GM12878 (cell line): ENCODE results near the gene RIPOR3. TPM values are rescaled to one million over a fixed set of nuclear protein-coding genes. Genes with fewer than 3 reads are reported as not detected.

Source experiments
- CREB1 ChIP-seq: IDR thresholded peaks from 2 replicates; pipeline ENCODE4 v1.6.1; 2012; ENCODE audit warnings: low read depth, mild to moderate bottlenecking, inconsistent platforms
- CREM ChIP-seq: IDR thresholded peaks from 2 replicates; pipeline ENCODE4 v1.6.1; 2014; ENCODE audit warnings: antibody characterized with exemption, low read depth
- CTCF ChIP-seq, 3 experiments: IDR thresholded peaks in 2 of 3; conservative IDR thresholded peaks in 1 of 3; 2 replicates each; pipeline ENCODE4 v1.5.1; 2011; ENCODE audit warnings: low read depth in 3 of 3, low read length in 3 of 3, mild to moderate bottlenecking in 3 of 3, control low read depth in 2 of 3, moderate library complexity in 2 of 3, inconsistent platforms in 1 of 3, mixed read lengths in 1 of 3; ENCODE audit not compliant: control insufficient read depth in 2 of 3, insufficient read depth in 1 of 3; ENCODE audit errors: extremely low read depth in 1 of 3
- ESRRA ChIP-seq: IDR thresholded peaks from 2 replicates; pipeline ENCODE4 v1.6.1; 2012; ENCODE audit warnings: mild to moderate bottlenecking, low read length, improper control_type of control experiment
- FOS ChIP-seq: IDR thresholded peaks from 3 replicates; pipeline ENCODE4 v1.6.1; 2011; ENCODE audit warnings: borderline replicate concordance; ENCODE audit not compliant: insufficient read length; ENCODE audit errors: extremely low read depth
- GABPA ChIP-seq: IDR thresholded peaks from 2 replicates; pipeline ENCODE4 v1.6.1; 2014; ENCODE audit warnings: antibody characterized with exemption, low read depth, mild to moderate bottlenecking, inconsistent platforms
- IKZF1 ChIP-seq: fragments of 450-650 bp; conservative IDR thresholded peaks from 2 replicates; pipeline ENCODE4 v1.6.1; 2017; ENCODE audit warnings: antibody characterized with exemption, mild to moderate bottlenecking
- MAX ChIP-seq: IDR thresholded peaks from 2 replicates; pipeline ENCODE4 v1.6.1; 2012; ENCODE audit warnings: low read depth, low read length, improper control_type of control experiment
- MEF2B ChIP-seq: fragments of 450-650 bp; IDR thresholded peaks from 2 replicates; pipeline ENCODE4 v1.6.1; 2018; ENCODE audit warnings: mild to moderate bottlenecking, moderate library complexity; ENCODE audit not compliant: partially characterized antibody, poor library complexity, severe bottlenecking
- RAD51 ChIP-seq: fragments of 450-650 bp; IDR thresholded peaks from 2 replicates; pipeline ENCODE4 v1.6.1; 2016; ENCODE audit warnings: moderate library complexity, mild to moderate bottlenecking, inconsistent platforms
- SMAD5 ChIP-seq: IDR thresholded peaks from 2 replicates; pipeline ENCODE4 v1.6.1; 2016; ENCODE audit warnings: antibody characterized with exemption, low read depth
- SMARCA5 ChIP-seq: fragments of 450-650 bp; IDR thresholded peaks from 2 replicates; pipeline ENCODE4 v1.6.1; 2017; ENCODE audit warnings: mild to moderate bottlenecking
- ZNF687 ChIP-seq: fragments of 450-650 bp; IDR thresholded peaks from 2 replicates; pipeline ENCODE4 v1.6.1; 2017; ENCODE audit warnings: mild to moderate bottlenecking, moderate library complexity
- ZSCAN29 ChIP-seq: fragments of 450-650 bp; IDR thresholded peaks from 2 replicates; pipeline ENCODE4 v1.6.1; 2017; ENCODE audit warnings: mild to moderate bottlenecking, moderate library complexity
- polyA plus RNA-seq, 11 experiments: library from polyadenylated mRNA; depleted of rRNA in 4 of 11; unstranded in 6 of 11; stranded (reverse) in 5 of 11; fragments of >200 nt; fragmentation: Nextera tagmentation in 4 of 11; fragmentation: Illumina TruSeq in 1 of 11; extraction: Ambion mirVana in 4 of 11; extraction: Trizol in 1 of 11; gene quantifications; 1 replicate in 1 of 11; 2 replicates in 10 of 11; pipeline versions ENCODE4 v1.2.1 to v1.2.3, GENCODE V29; 2011 to 2016; ENCODE audit warnings: inconsistent platforms in 2 of 11, missing spikeins in 2 of 11, low read depth in 1 of 11
- total RNA-seq, 4 experiments: library from RNA; depleted of rRNA in 3 of 4; stranded (reverse); fragments of >200 nt in 3 of 4; fragmentation: Illumina TruSeq in 1 of 4; extraction: Trizol in 1 of 4; gene quantifications; 2 replicates each; pipeline versions ENCODE4 v1.2.1 to v1.2.3, GENCODE V29; 2013 to 2021
- TF ChIP-seq, protein P1 (sequence below): fragments of 450-650 bp; IDR thresholded peaks from 2 replicates; pipeline ENCODE4 v1.6.1; 2016; ENCODE audit warnings: mild to moderate bottlenecking
- TF ChIP-seq, protein P2 (sequence below): fragments of 450-650 bp; IDR thresholded peaks from 2 replicates; pipeline ENCODE4 v1.6.1; 2017; ENCODE audit warnings: antibody characterized with exemption, mild to moderate bottlenecking, moderate library complexity
- TF ChIP-seq, protein P3 (sequence below): IDR thresholded peaks from 2 replicates; pipeline ENCODE4 v1.6.1; 2011; ENCODE audit warnings: mild to moderate bottlenecking, low read depth, low read length, moderate library complexity; ENCODE audit not compliant: insufficient replicate concordance

The RIPOR3 gene
- total and polyA plus RNA-seq, 10 of the 15 experiments (the other 5 are each of a cell fraction or from before 2014, with no cell fraction given), result 0.04 to 0.55 (median 0.12) TPM; not detected in 6

- TF ChIP-seq SMARCA5, result no peak
- no peak for TF ChIP-seq MAX
- no peak for TF ChIP-seq SMAD5
- no peak for TF ChIP-seq FOS
- peak; percentile 79 for TF ChIP-seq CREM
- no peak for TF ChIP-seq ZNF687
- TF ChIP-seq ZSCAN29, result no peak
- TF ChIP-seq, protein P1, sequence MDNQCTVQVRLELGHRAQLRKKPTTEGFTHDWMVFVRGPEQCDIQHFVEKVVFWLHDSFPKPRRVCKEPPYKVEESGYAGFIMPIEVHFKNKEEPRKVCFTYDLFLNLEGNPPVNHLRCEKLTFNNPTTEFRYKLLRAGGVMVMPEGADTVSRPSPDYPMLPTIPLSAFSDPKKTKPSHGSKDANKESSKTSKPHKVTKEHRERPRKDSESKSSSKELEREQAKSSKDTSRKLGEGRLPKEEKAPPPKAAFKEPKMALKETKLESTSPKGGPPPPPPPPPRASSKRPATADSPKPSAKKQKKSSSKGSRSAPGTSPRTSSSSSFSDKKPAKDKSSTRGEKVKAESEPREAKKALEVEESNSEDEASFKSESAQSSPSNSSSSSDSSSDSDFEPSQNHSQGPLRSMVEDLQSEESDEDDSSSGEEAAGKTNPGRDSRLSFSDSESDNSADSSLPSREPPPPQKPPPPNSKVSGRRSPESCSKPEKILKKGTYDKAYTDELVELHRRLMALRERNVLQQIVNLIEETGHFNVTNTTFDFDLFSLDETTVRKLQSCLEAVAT, result no peak
- peak; percentile 67 to 92 (median 87) for TF ChIP-seq CTCF (IDR thresholded peaks at IDR 0.05 in 2 of 3, conservative IDR thresholded peaks at IDR 0.05 in 1 of 3; ENCODE audit: control insufficient read depth in 2 of 3, extremely low read depth in 1 of 3, insufficient read depth in 1 of 3, low read depth in 3 of 3, low read length in 3 of 3)
- TF ChIP-seq, protein P2, sequence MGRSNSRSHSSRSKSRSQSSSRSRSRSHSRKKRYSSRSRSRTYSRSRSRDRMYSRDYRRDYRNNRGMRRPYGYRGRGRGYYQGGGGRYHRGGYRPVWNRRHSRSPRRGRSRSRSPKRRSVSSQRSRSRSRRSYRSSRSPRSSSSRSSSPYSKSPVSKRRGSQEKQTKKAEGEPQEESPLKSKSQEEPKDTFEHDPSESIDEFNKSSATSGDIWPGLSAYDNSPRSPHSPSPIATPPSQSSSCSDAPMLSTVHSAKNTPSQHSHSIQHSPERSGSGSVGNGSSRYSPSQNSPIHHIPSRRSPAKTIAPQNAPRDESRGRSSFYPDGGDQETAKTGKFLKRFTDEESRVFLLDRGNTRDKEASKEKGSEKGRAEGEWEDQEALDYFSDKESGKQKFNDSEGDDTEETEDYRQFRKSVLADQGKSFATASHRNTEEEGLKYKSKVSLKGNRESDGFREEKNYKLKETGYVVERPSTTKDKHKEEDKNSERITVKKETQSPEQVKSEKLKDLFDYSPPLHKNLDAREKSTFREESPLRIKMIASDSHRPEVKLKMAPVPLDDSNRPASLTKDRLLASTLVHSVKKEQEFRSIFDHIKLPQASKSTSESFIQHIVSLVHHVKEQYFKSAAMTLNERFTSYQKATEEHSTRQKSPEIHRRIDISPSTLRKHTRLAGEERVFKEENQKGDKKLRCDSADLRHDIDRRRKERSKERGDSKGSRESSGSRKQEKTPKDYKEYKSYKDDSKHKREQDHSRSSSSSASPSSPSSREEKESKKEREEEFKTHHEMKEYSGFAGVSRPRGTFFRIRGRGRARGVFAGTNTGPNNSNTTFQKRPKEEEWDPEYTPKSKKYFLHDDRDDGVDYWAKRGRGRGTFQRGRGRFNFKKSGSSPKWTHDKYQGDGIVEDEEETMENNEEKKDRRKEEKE, result no peak
- TF ChIP-seq CREB1, result peak; percentile 56; the same call in 1 of the 2 replicates
- TF ChIP-seq ESRRA, result no peak
- TF ChIP-seq RAD51, result no peak
- no peak for TF ChIP-seq GABPA
- TF ChIP-seq, protein P3, sequence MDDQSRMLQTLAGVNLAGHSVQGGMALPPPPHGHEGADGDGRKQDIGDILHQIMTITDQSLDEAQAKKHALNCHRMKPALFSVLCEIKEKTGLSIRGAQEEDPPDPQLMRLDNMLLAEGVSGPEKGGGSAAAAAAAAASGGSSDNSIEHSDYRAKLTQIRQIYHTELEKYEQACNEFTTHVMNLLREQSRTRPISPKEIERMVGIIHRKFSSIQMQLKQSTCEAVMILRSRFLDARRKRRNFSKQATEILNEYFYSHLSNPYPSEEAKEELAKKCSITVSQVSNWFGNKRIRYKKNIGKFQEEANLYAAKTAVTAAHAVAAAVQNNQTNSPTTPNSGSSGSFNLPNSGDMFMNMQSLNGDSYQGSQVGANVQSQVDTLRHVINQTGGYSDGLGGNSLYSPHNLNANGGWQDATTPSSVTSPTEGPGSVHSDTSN, result no peak
- no peak for TF ChIP-seq IKZF1
- TF ChIP-seq MEF2B, result peak; percentile 61
These were observed 55.4 kb downstream of the RIPOR3 start (continued) for GRCh38 chr20:50635676-50636600.
